ENCODE data around the gene EPHA4. TPM values are rescaled to one million over a fixed set of nuclear protein-coding genes. Genes with fewer than 3 reads are reported as not detected.

EPHA4 gene
- total RNA-seq, 1 experiment from 2014 or later = 3.4 TPM

- Histone ChIP-seq H3K36me3 (ENCODE audit: control insufficient read depth, insufficient read depth, low read length) (no peaks in the 10 kb centered on the region), H3K27ac (ENCODE audit: low read length) (no peak overlapping the region), H3K27me3 (ENCODE audit: control insufficient read depth, insufficient read depth, low read length) (no peaks in the 10 kb centered on the region), H3K4me1 (ENCODE audit: control insufficient read depth, insufficient read depth, low read length) (no peaks in the 10 kb centered on the region), H3K4me3 (ENCODE audit: low read depth in 2 of 2, low read length in 2 of 2) (no peak overlapping the region), H3K9me3 (ENCODE audit: control insufficient read depth, insufficient read depth, low read depth, low read length) (no peaks in the 10 kb centered on the region)
- TF ChIP-seq POLR2AphosphoS5 (IDR thresholded peaks at IDR 0.05; ENCODE audit: low read depth, low read length) = no peak
- TF ChIP-seq TCF7L2 (IDR thresholded peaks at IDR 0.05; ENCODE audit: low read depth, low read length) = no peak
- TF ChIP-seq REST (IDR thresholded peaks at IDR 0.05; ENCODE audit: insufficient read depth in 1 of 2, low read depth in 2 of 2, low read length in 1 of 2) = no peak
- TF ChIP-seq SIN3A (IDR thresholded peaks at IDR 0.05; ENCODE audit: borderline replicate concordance, insufficient read depth, low read depth, low read length) = no peak
- TF ChIP-seq CTCF (IDR thresholded peaks at IDR 0.05) = no peak
- ATAC-seq (no peak), DNase-seq (ENCODE audit: low read depth, low spot score) (no peak)
- intact Hi-C loops (cut with micrococcal nuclease; ENCODE audit: unreplicated experiment) = no loop called here
- POLR2A ChIA-PET = no interaction called here
- CTCF ChIA-PET = no interaction called here
- in situ Hi-C loops (cut with HindIII; ENCODE audit: low pct_unique_long_range_greater_than_20kb, low sequenced_read_pairs) = no loop called here
- BruUV-seq (replicated peaks) = no TSS peak
These were observed 113.5 kb downstream of the EPHA4 start for GRCh38 chr2:221458578-221458977.

GRCh38 chr2:221455214-221455613, 116.9 kb downstream of the EPHA4 start:
- ATAC-seq (no peak), DNase-seq (ENCODE audit: low read depth, low spot score) (no peak)
- POLR2A ChIA-PET = no interaction called here
- Histone ChIP-seq H3K27ac (ENCODE audit: low read length) (no peak overlapping the region), H3K27me3 (ENCODE audit: control insufficient read depth, insufficient read depth, low read length) (no peaks in the 10 kb centered on the region), H3K9me3 (ENCODE audit: control insufficient read depth, insufficient read depth, low read depth, low read length) (no peaks in the 10 kb centered on the region), H3K4me3 (ENCODE audit: low read depth in 2 of 2, low read length in 2 of 2) (no peak overlapping the region), H3K36me3 (ENCODE audit: control insufficient read depth, insufficient read depth, low read length) (no peaks in the 10 kb centered on the region), H3K4me1 (ENCODE audit: control insufficient read depth, insufficient read depth, low read length) (no peaks in the 10 kb centered on the region)
- CTCF ChIA-PET = no interaction called here
- intact Hi-C loops (cut with micrococcal nuclease; ENCODE audit: unreplicated experiment) (no loop called here), in situ Hi-C loops (cut with HindIII; ENCODE audit: low pct_unique_long_range_greater_than_20kb, low sequenced_read_pairs) (no loop called here)
- TF ChIP-seq SIN3A (IDR thresholded peaks at IDR 0.05; ENCODE audit: borderline replicate concordance, insufficient read depth, low read depth, low read length) (no peak), TCF7L2 (IDR thresholded peaks at IDR 0.05; ENCODE audit: low read depth, low read length) (no peak), REST (IDR thresholded peaks at IDR 0.05; ENCODE audit: insufficient read depth in 1 of 2, low read depth in 2 of 2, low read length in 1 of 2) (no peak), POLR2AphosphoS5 (IDR thresholded peaks at IDR 0.05; ENCODE audit: low read depth, low read length) (no peak), CTCF (IDR thresholded peaks at IDR 0.05) (no peak)
- no TSS peak for BruUV-seq (replicated peaks)

Data from Panc1 (cell line).